CD4-positive, alpha-beta T cell treated with Interleukin-2 at 100 ng/mL for 4 hours (primary cell): Measurements from ENCODE around the gene IMMT.
"Not testable (repeated sequence)": the region's sequence is repeated elsewhere in the genome, so short reads cannot be mapped to it uniquely, and the experiment has no call there.

Source experiments
- DNase-seq: peaks from one replicate; pipeline ENCODE4 v3.0.0-alpha.2; 2020; ENCODE audit warnings: low spot score

The IMMT gene

GRCh38 chr2:86226070-86226469, 30.8 kb upstream of the IMMT start:
- DNase-seq, result no peak

GRCh38 chr2:86225581-86225980, 30.3 kb upstream of the IMMT start:
- DNase-seq, result peak; percentile 37

GRCh38 chr2:86224645-86225355, 29.5 kb upstream of the IMMT start:
- DNase-seq, result no peak

- no peak for DNase-seq
These were observed 28.8 kb upstream of the IMMT start for GRCh38 chr2:86223927-86224560.

- DNase-seq, result no peak
These were observed 28.1 kb upstream of the IMMT start for GRCh38 chr2:86223140-86223926.

GRCh38 chr2:86221066-86221684, 25.9 kb upstream of the IMMT start:
- DNase-seq, result peak; percentile 56

- DNase-seq, result no peak
These were observed 24.6 kb upstream of the IMMT start for GRCh38 chr2:86219896-86220295.

- DNase-seq, result no peak
These were observed 22.9 kb upstream of the IMMT start for GRCh38 chr2:86218124-86218523.

GRCh38 chr2:86216575-86217555, 21.6 kb upstream of the IMMT start:
- DNase-seq, result no peak

- no peak for DNase-seq
These were observed 19.2 kb upstream of the IMMT start for GRCh38 chr2:86214503-86214832.

- DNase-seq, result no peak
These were observed 18.6 kb upstream of the IMMT start for GRCh38 chr2:86213699-86214502.

- no peak for DNase-seq
These were observed 17.8 kb upstream of the IMMT start for GRCh38 chr2:86213056-86213455.

- no peak for DNase-seq
These were observed 16.5 kb upstream of the IMMT start for GRCh38 chr2:86211796-86212188.

- DNase-seq, result no peak
These were observed 16.0 kb upstream of the IMMT start for GRCh38 chr2:86211033-86211795.

GRCh38 chr2:86204458-86204857, 9.2 kb upstream of the IMMT start:
- no peak for DNase-seq

GRCh38 chr2:86203614-86204013, 8.4 kb upstream of the IMMT start:
- DNase-seq, result no peak

GRCh38 chr2:86202702-86203101, 7.4 kb upstream of the IMMT start:
- DNase-seq, result no peak

- DNase-seq, result no peak
These were observed 7.1 kb upstream of the IMMT start for GRCh38 chr2:86202336-86202692.

- DNase-seq, result no peak
These were observed 6.5 kb upstream of the IMMT start for GRCh38 chr2:86201671-86202335.

GRCh38 chr2:86200564-86200963, 5.3 kb upstream of the IMMT start:
- DNase-seq, result not testable (repeated sequence)
